HG02852 (cell line): Measurements from ENCODE around the gene FIS1.
"Not testable (repeated sequence)": the region's sequence is repeated elsewhere in the genome, so short reads cannot be mapped to it uniquely, and the experiment has no call there.

ENCODE experiments used
- ATAC-seq: cut with Tn5 transposase; IDR thresholded peaks from one replicate; pipeline ENCODE4 v1.9.1; 2021; ENCODE audit warnings: mild to moderate bottlenecking, moderate library complexity; ENCODE audit not compliant: unreplicated experiment

FIS1 gene

GRCh38 chr7:101244375-101245146 is at the start of gene FIS1:
Gene FIS1 (minus strand): TSS chr7:101245081. CDS start chr7:101245004, 77 bp downstream.
- peak; percentile 92 for ATAC-seq

DNA sequence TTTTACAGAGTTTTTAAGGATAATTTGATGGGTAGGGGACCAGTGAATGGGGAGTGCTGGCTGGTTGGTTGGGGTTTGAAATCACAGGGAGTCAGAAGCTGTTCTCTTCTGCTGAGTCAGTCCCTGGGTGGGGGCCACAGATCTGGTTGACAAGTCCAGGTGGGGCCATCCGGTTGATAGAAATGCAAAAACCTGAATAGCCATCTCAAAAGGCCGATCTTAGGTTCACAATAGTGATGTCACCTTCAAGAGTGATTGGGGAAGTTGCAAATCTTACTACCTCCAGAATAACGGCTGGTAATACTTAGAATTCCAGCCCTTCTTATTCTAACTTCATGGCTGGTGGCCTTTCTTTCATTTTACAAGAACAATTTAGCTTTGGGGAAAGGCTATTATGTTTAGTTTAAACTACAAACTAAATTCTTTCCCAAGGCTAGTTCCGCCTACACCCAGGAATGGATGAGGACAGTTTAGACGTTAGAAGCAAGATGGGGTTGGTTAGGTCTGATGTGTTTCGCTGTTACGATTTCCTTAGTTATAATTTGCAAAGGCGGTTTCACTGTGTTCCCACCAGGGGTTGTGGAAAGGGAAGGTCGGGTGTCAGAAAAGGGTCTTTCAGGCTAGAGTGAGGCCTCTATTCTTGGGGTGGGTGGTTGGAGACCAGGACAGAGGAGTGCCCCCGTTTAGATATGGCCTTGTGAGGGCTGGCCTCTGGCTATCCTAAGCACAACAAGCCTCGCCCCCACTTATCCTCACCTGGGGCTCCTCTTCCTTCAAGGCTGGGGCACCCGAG is 49.4 kb upstream of the FIS1 start:
- no peak for ATAC-seq

GRCh38 chr7:101293069-101294021 is 48.5 kb upstream of the FIS1 start:
- ATAC-seq: not testable (repeated sequence)

DNA sequence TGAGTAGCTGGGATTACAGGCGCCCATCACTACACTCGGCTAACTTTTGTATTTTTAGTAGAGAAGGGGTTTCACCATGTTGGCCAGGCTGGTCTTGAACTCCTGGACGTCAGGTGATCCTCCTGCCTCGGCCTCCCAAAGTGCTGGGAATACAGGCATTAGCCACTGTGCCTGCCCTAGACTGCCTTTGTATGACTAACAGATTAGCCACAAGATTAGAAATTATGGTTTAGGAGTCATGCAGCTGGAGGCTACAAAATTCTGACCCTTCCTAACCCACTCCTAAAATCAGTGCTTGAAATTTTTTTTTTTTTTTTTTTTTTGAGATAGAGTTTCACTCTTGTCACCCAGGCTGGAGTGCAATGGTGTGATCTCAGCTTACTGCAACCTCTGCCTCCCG is 47.7 kb upstream of the FIS1 start:
- ATAC-seq: not testable (repeated sequence)

- not testable (repeated sequence) for ATAC-seq
These were observed 45.5 kb upstream of the FIS1 start for GRCh38 chr7:101290186-101291037.

GRCh38 chr7:101289687-101290086 is 44.8 kb upstream of the FIS1 start:
- not testable (repeated sequence) for ATAC-seq

DNA sequence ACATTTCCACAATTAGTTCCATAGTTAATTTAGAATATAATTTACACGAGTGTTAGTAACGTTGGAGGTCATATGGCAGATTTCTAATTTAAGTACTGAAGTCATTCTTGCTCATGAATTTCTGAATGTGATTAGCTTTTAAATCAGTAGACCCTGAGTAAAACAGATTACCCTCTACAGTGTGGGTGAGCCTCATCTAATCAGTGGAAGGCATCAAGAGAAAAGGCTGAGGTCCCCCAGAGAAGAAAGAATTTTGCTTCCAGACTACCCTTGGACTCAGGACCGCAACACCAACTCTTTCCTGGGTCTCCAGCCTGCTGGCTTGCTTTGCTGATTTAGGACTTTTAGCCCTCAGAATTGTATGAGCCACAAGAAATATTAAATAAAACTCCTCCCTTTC is 43.6 kb upstream of the FIS1 start:
- ATAC-seq: no peak

DNA sequence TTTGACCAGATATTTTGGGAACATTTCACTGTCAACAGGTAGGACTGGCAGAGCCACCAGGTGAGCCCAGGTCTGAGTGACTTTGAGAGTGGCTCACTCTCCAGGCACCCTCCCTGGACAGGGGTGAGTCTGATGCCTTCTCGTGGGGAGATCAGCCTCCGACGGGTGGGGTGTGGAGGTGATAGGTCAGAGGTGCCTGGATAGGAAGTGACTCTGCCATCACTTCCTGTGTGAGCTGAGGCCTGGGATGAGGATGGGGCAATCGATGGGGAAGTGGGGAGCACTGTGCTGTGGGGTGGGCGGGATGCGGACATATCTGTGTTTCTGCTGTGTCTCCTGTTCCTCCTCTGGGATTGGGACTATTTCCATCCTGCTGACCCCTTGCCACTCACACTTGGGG is 42.2 kb upstream of the FIS1 start:
- ATAC-seq: no peak

GRCh38 chr7:101285880-101286279 is 41.0 kb upstream of the FIS1 start:
- ATAC-seq: not testable (repeated sequence)

GRCh38 chr7:101285171-101285570 is 40.3 kb upstream of the FIS1 start:
- no peak for ATAC-seq

DNA sequence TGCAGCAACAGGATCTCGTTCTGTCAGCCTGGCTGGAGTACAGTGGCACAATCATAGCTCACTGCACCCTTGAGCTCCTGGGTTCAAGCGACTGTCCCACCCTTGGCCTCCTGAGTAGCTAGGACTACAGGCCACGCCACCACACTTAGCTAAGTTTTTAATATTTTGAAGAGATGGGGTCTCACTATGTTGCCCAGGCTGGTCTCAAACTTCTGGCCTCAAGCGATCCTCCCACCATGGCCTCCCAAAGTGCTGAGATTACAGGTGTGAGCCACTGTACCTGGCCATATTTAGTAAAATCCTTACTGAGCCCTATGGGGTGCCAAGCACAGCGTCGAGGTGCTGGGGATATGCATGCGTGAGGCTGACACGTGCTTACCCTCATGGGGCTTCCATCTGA is 36.0 kb upstream of the FIS1 start:
- ATAC-seq: not testable (repeated sequence)

GRCh38 chr7:101278461-101279292 is 33.8 kb upstream of the FIS1 start:
- ATAC-seq: no peak

DNA sequence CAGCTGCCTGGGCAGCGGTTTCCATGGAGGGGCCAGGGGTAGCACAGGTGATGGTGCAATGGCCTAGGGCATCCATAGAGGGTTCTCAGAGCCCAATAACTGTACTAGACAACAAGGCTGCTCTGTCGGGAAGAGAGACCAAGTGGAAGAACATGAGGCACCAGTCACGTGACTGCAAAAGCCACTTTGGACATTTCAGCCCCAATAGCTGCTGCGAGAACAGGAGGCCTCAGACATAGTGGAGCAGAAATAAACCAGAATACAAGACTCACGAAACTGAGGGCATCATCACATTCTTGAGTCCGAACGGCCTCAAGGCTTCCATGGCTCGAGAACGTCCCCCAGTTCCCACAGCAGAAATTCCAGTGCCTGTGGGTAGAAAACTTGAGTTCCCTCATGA is 32.3 kb upstream of the FIS1 start:
- no peak for ATAC-seq

DNA sequence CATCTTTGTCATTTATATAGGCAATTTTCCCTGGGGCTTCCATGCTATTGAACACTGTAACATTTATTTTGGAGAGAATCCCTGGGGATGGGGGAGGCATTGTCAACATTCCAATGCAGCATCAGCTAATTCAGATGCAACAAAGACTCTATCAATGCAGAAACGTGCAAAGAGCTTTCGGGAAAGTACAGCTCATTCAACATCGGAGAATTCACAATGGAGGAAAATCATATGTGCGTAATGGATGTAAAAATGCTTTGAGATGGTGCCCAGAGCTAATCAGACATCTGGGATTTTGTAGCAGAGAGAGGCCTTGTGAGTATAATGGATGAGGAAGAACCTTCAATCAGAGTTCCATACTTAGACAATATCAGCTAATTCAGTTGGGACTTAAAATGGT is 28.3 kb upstream of the FIS1 start:
- no peak for ATAC-seq

GRCh38 chr7:101271021-101271420 is 26.1 kb upstream of the FIS1 start:
- no peak for ATAC-seq

DNA sequence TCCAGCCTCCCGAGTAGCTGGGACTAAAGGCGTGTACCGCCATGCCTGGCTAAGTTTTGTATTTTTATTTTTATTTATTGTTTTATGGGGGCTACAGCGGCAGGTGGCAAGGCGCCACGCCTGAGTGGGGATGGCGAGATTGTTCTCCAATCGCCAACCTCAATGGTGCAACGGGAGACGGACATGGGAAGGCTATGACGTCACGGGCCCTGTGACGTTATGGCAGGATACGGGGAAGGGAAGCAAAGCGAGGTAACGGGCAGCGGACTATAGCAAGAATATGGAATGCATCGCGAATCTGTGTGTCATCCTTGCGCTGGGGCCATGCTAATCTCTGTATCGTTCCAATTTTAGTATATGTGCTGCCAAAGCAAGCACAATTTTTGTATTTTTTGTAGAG is 24.8 kb upstream of the FIS1 start:
- no peak for ATAC-seq

GRCh38 chr7:101265622-101266516 is 21.0 kb upstream of the FIS1 start:
- no peak for ATAC-seq

DNA sequence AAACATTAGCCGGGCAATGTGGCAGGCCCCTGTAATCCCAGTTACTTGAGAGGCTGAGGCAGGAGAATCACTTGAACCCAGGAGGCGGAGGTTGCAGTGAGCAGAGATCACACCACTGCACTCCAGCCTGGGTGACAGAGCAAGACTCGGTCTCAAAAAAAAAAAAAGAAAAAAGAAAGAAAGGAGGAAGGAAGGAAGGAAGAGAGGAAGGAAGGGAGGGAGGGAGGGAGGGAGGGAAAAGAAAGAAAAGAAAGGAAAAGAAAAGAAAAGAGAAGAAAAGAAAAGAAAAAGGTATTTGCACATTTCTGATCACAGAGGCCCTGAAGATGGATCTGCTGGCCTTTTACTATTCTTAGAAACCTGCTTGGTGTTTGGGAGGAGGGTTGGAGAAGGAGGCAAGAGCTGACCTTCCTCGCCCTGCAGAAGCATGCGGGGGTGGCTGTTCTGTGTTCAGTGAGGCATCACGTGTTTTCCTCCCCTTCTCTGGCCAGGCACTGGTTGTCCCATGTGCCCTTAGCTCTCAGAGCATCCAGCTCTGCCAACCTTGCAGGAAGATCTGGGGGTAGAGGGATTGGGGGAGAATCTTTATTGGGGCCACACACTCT is 19.3 kb upstream of the FIS1 start:
- not testable (repeated sequence) for ATAC-seq
